K562 (cell line): ENCODE measurements around the gene SAP30BP. TPM values are rescaled to one million over a fixed set of nuclear protein-coding genes. Genes with fewer than 3 reads are reported as not detected.

Experiments used
- ATAC-seq: fragments of 200-7000 bp; cut with Tn5 transposase; 3 replicates; pipeline ENCODE4 v1.9.1; 2020; ENCODE audit warnings: moderate library complexity
- BruUV-seq: library from RNA; stranded (reverse); fragments of 400-500 nt; replicated peaks from 2 replicates; lab custom pipeline; 2021; lab: Mats Ljungman, UMichigan
- CTCF ChIA-PET: fragments of 300-600 bp; formaldehyde crosslinking; extraction: SDS; loops from one replicate; lab custom pipeline; 2021; ENCODE audit warnings: low intra/inter-chr PET ratio; lab: Yijun Ruan, JAX
- POLR2A ChIA-PET: fragments of 300-600, 350-650 bp; sonication (Branson Sonifier 250); formaldehyde crosslinking; extraction: SDS; loops from one replicate; lab custom pipeline; 2021; ENCODE audit warnings: antibody characterized with exemption, inconsistent platforms; lab: Yijun Ruan, JAX
- DNase-seq, 4 experiments: peaks; one replicate each; pipeline versions ENCODE4 v3.0.0 to v3.0.0-alpha.2; 2011 to 2018; ENCODE audit warnings: low spot score in 3 of 4, mixed read lengths in 3 of 4; ENCODE audit errors: extremely low read depth in 1 of 4
- FAIRE-seq: peaks from 2 replicates; lab custom pipeline; 2011; peaks lifted over from hg19 to GRCh38; lab: Jason Lieb, UNC
- H2AFZ ChIP-seq: 2 replicates; pipeline ENCODE4 v1.6.0; 2011; ENCODE audit warnings: low read depth, low read length, control low read depth, inconsistent platforms
- H3K27ac ChIP-seq: fragments of 200-600 bp; 3 replicates; pipeline ENCODE4 v1.8.0; 2011; ENCODE audit warnings: low read depth, mild to moderate bottlenecking, control low read depth, inconsistent platforms, low read length, moderate library complexity, mixed read lengths; ENCODE audit errors: extremely low read depth
- H3K27me3 ChIP-seq, 2 experiments: fragments of 300-600 bp in 1 of 2; 2 replicates in 1 of 2; 3 replicates in 1 of 2; pipeline versions ENCODE4 v1.6.0 to v1.8.0; 2011; ENCODE audit warnings: inconsistent platforms in 2 of 2, low read length in 2 of 2, mild to moderate bottlenecking in 1 of 2, mixed read lengths in 1 of 2, moderate library complexity in 1 of 2; ENCODE audit not compliant: control insufficient read depth in 2 of 2, insufficient read depth in 2 of 2
- H3K36me3 ChIP-seq: fragments of 300-600 bp; 3 replicates; pipeline ENCODE4 v1.8.0; 2011; ENCODE audit warnings: mild to moderate bottlenecking, low read length, inconsistent platforms; ENCODE audit not compliant: control insufficient read depth, insufficient read depth
- H3K4me1 ChIP-seq, 2 experiments: fragments of 200-600 bp in 1 of 2; replicated peaks in 1 of 2; 2 replicates in 1 of 2; 3 replicates in 1 of 2; pipeline versions ENCODE4 v1.5.1 to v1.8.0; 2011; ENCODE audit warnings: inconsistent platforms in 2 of 2, low read length in 2 of 2, mild to moderate bottlenecking in 1 of 2, mixed read lengths in 1 of 2, moderate library complexity in 1 of 2; ENCODE audit not compliant: control insufficient read depth in 2 of 2, insufficient read depth in 2 of 2
- H3K4me2 ChIP-seq: 2 replicates; pipeline ENCODE4 v1.6.1; 2011; ENCODE audit warnings: low read length, control low read depth, inconsistent platforms, mixed read lengths; ENCODE audit not compliant: insufficient read depth
- H3K4me3 ChIP-seq: fragments of 200-600 bp; sonication (generic), shearing (Covaris generic); 2 replicates; pipeline ENCODE4 v1.5.1; 2016; ENCODE audit warnings: control low read depth, inconsistent platforms
- H3K79me2 ChIP-seq: fragments of 200-600 bp; 3 replicates; pipeline ENCODE4 v1.8.0; 2011; ENCODE audit warnings: low read length, inconsistent platforms; ENCODE audit not compliant: control insufficient read depth, insufficient read depth
- H3K9ac ChIP-seq, 2 experiments: 2 replicates each; pipeline versions ENCODE4 v1.6.0 to v1.6.1; 2011; ENCODE audit warnings: low read depth in 2 of 2, low read length in 2 of 2, control low read depth in 1 of 2, inconsistent platforms in 1 of 2, mild to moderate bottlenecking in 1 of 2, mixed read lengths in 1 of 2; ENCODE audit not compliant: insufficient read depth in 1 of 2
- H3K9me1 ChIP-seq: one replicate; pipeline ENCODE4 v1.6.0; 2011; ENCODE audit warnings: inconsistent platforms, mild to moderate bottlenecking, low read length, moderate library complexity; ENCODE audit not compliant: control insufficient read depth, insufficient read depth
- H3K9me3 ChIP-seq: replicated peaks from 2 replicates; pipeline ENCODE4 v1.5.1; 2011; ENCODE audit warnings: low read depth, low read length, inconsistent platforms; ENCODE audit not compliant: control insufficient read depth, insufficient read depth
- H4K20me1 ChIP-seq: replicated peaks from 2 replicates; pipeline ENCODE4 v1.6.1; 2011; ENCODE audit warnings: low read length, inconsistent platforms, mixed read lengths; ENCODE audit not compliant: control insufficient read depth, insufficient read depth
- CBX2 ChIP-seq: fragments of 200-600 bp; sonication (generic); IDR thresholded peaks from one replicate; pipeline ENCODE4 v1.6.1; 2012; ENCODE audit warnings: mild to moderate bottlenecking, low read length, inconsistent platforms; ENCODE audit not compliant: insufficient read depth, poor library complexity, severe bottlenecking
- GABPA ChIP-seq: fragments of 200-800 bp; sonication (Bioruptor generic); conservative IDR thresholded peaks from 2 replicates; pipeline ENCODE4 v1.6.1; 2016; ENCODE audit warnings: low read depth, missing genetic modification characterization, missing compliant biosample characterization
- GABPB2 ChIP-seq: fragments of 250-450 bp; sonication (Bioruptor Pico); conservative IDR thresholded peaks from 2 replicates; pipeline ENCODE4 v1.5.1; 2021; ENCODE audit warnings: mild to moderate bottlenecking
- HES1 ChIP-seq: fragments of 450-650 bp; IDR thresholded peaks from 2 replicates; pipeline ENCODE4 v1.6.1; 2016; ENCODE audit warnings: low read depth, mild to moderate bottlenecking, moderate library complexity
- LARP7 ChIP-seq: fragments of 450-650 bp; IDR thresholded peaks from 2 replicates; pipeline ENCODE4 v1.6.1; 2016
- MYNN ChIP-seq, 2 experiments: sonication (generic); formaldehyde crosslinking in 1 of 2; IDR thresholded peaks; 2 replicates each; pipeline versions ENCODE4 v1.5.0 to v1.6.1; 2016 to 2020; ENCODE audit warnings: antibody characterized with exemption in 1 of 2, missing genetic modification reagents in 1 of 2
- PCBP2 ChIP-seq: fragments of 200-400 bp; formaldehyde crosslinking; IDR thresholded peaks from 2 replicates; pipeline ENCODE4 v1.6.1; 2018; ENCODE audit warnings: low read length, low read depth, mild to moderate bottlenecking, moderate library complexity; ENCODE audit not compliant: poor library complexity, severe bottlenecking
- SRSF7 ChIP-seq: fragments of 200-400 bp; formaldehyde crosslinking; optimal IDR thresholded peaks from 2 replicates; pipeline ENCODE3; 2017; ENCODE audit warnings: mild to moderate bottlenecking, low read depth, low read length
- ZKSCAN1 ChIP-seq: fragments of 150-350 bp; IDR thresholded peaks from 2 replicates; pipeline ENCODE4 v1.6.1; 2016; ENCODE audit warnings: low read depth, low read length
- ZNF146 ChIP-seq: IDR thresholded peaks from one replicate; pipeline ENCODE4 v1.6.1; 2018; ENCODE audit warnings: missing compliant biosample characterization; ENCODE audit not compliant: unreplicated experiment
- ZNF324 ChIP-seq: fragments of 250-450 bp; sonication (Bioruptor Pico); IDR thresholded peaks from 2 replicates; pipeline ENCODE4 v1.4.0; 2020; ENCODE audit warnings: mild to moderate bottlenecking
- ZNF444 ChIP-seq: fragments of 250-450 bp; sonication (Bioruptor Pico); IDR thresholded peaks from 2 replicates; pipeline ENCODE4 v1.4.0; 2020; ENCODE audit warnings: mild to moderate bottlenecking, moderate library complexity
- ZNF609 ChIP-seq: sonication (generic); formaldehyde crosslinking; IDR thresholded peaks from 2 replicates; pipeline ENCODE4 v1.8.1; 2023; ENCODE audit warnings: missing genetic modification reagents, mild to moderate bottlenecking, borderline replicate concordance
- ZNF830 ChIP-seq: fragments of 250-450 bp; sonication (Bioruptor Pico); IDR thresholded peaks from 2 replicates; pipeline ENCODE4 v1.5.0; 2021; ENCODE audit warnings: mild to moderate bottlenecking
- WGBS: fragments of 100-300 bp; shearing (Covaris generic); methylation state at CpG from one replicate; pipeline ENCODE4 v1.1.6; 2016; ENCODE audit warnings: low coverage, mixed read lengths; ENCODE audit not compliant: insufficient coverage; ENCODE audit errors: missing lambda C conversion rate; 5-methylcytosine and 5-hydroxymethylcytosine counted together
- in situ Hi-C: fragments of 300-500 bp; cut with MboI; formaldehyde crosslinking; loops from 4 replicates; pipeline ENCODE4 v1.15.0; 2018; ENCODE audit warnings: inconsistent platforms, mixed read lengths
- intact Hi-C: fragments of 100-400 bp; cut with micrococcal nuclease; formaldehyde crosslinking; loops from 2 replicates; pipeline ENCODE4 v1.14.2; 2022
- polyA plus RNA-seq, 8 experiments: library from polyadenylated mRNA; depleted of rRNA in 4 of 8; stranded (reverse) in 5 of 8; unstranded in 3 of 8; fragments of >200 nt; fragmentation: Nextera tagmentation in 2 of 8; fragmentation: Illumina TruSeq in 1 of 8; extraction: Ambion mirVana in 2 of 8; extraction: Trizol in 1 of 8; gene quantifications; 2 replicates each; pipeline versions ENCODE4 v1.2.1 to v1.2.3, GENCODE V29; 2011 to 2014; ENCODE audit warnings: inconsistent platforms in 1 of 8, missing spikeins in 1 of 8
- total RNA-seq, 7 experiments: library from RNA; depleted of rRNA in 6 of 7; stranded (reverse); fragments of >200 nt in 6 of 7; fragmentation: Illumina TruSeq in 2 of 7; extraction: Trizol in 2 of 7; gene quantifications; 2 replicates each; pipeline versions ENCODE4 v1.2.1 to v1.2.3, GENCODE V29; 2011 to 2021; ENCODE audit warnings: low replicate concordance in 1 of 7
- TF ChIP-seq, protein P1 (sequence below): fragments of 450-650 bp; IDR thresholded peaks from 2 replicates; pipeline ENCODE4 v1.6.1; 2014; ENCODE audit warnings: low read depth, mild to moderate bottlenecking, moderate library complexity, borderline replicate concordance

SAP30BP gene
- total and polyA plus RNA-seq, 9 of the 15 experiments (the other 6 are each of a cell fraction or from before 2014, with no cell fraction given), result 45.3 to 154 (median 71.7) TPM

GRCh38 chr17:75627094-75627493, 40.0 kb upstream of the SAP30BP start (continued):
- TF ChIP-seq PCBP2 (no peak), GABPB2 (CRISPR knock-in tag) (no peak), ZNF324 (CRISPR knock-in tag) (no peak), LARP7 (no peak), CBX2 (no peak), SRSF7 (no peak), ZNF830 (no peak), ZNF444 (CRISPR knock-in tag) (no peak)

- FAIRE-seq (no peak), ATAC-seq (no peak), DNase-seq (no peak)
- H3K9me1 ChIP-seq, result no peaks in the 10 kb centered on the region
- H2AFZ ChIP-seq, result no peak overlapping the region
- peaks cover 4% of the 10 kb centered on the region; the same call in 2 of the 3 replicates for H3K36me3 ChIP-seq
- H4K20me1 ChIP-seq, result peaks cover 4% of the 10 kb centered on the region; the same call in 1 of the 2 replicates
- intact Hi-C loops (no loop called here), in situ Hi-C loops (no loop called here)
- H3K9ac ChIP-seq, result peak overlapping the region; percentile 12 to 22; a peak in 3 of 4 replicates
- ChIA-PET POLR2A (interaction anchor here (0.6 to 2.0 kb wide), 3 partner anchors 146 to 336 kb away, joined by 3 to 7 read pairs (median 4); no protein-coding TSS in a partner anchor), CTCF (no interaction called here)
- no peaks in the 10 kb centered on the region; a peak in 1 of 5 replicates for H3K27me3 ChIP-seq
- H3K27ac ChIP-seq, result 0 out of 3 replicates have a peak overlapping the region, but pooled peaks have one; percentile 35
- no TSS peak for BruUV-seq
- H3K4me2 ChIP-seq, result peak overlapping the region; percentile 1; the same call in 1 of the 2 replicates
- no peaks in the 10 kb centered on the region for H3K9me3 ChIP-seq
- H3K4me1 ChIP-seq, result peaks cover 11 to 71% of the 10 kb centered on the region in 2 experiments
- no peak overlapping the region for H3K4me3 ChIP-seq
- 64% methylated on average over 6 of the region's 6 CpGs for WGBS
- H3K79me2 ChIP-seq, result no peaks in the 10 kb centered on the region
- TF ChIP-seq GABPA (tag) (no peak), ZNF609 (CRISPR knock-in tag) (no peak), ZNF146 (no peak), HES1 (no peak), MYNN (IDR thresholded peaks at IDR 0.05) (no peak), MYNN (CRISPR knock-in tag; IDR thresholded peaks at IDR 0.05) (no peak), ZKSCAN1 (no peak)
- TF ChIP-seq, protein P1, sequence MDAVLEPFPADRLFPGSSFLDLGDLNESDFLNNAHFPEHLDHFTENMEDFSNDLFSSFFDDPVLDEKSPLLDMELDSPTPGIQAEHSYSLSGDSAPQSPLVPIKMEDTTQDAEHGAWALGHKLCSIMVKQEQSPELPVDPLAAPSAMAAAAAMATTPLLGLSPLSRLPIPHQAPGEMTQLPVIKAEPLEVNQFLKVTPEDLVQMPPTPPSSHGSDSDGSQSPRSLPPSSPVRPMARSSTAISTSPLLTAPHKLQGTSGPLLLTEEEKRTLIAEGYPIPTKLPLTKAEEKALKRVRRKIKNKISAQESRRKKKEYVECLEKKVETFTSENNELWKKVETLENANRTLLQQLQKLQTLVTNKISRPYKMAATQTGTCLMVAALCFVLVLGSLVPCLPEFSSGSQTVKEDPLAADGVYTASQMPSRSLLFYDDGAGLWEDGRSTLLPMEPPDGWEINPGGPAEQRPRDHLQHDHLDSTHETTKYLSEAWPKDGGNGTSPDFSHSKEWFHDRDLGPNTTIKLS, result no peak
Measured at GRCh38 chr17:75628425-75628824, 38.7 kb upstream of the SAP30BP start.
